ENCODE results near the gene LGALS13. TPM values are rescaled to one million over a fixed set of nuclear protein-coding genes. Genes with fewer than 3 reads are reported as not detected.

The LGALS13 gene
- total RNA-seq, 4 donors from 2014 or later = not detected

DNA sequence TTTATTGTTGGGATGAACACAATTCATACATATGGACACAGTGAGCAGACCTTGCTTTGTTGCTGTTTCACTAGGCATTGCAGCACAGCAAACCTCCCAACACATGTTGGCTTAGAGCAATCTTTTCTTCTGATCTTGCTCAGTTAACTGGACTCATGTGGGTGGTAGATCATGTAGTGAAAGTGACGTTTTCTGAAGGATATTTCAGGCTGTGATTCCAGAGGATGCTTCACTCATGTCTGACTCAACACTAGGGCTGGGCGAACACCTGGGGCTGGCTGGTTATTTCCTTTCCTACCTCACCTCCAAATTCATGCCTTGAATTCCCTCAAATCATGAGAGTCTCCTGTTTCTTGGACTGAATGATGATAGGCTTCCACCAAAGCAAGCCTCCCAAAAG is 14.3 kb upstream of the LGALS13 start:
- ATAC-seq (no peak), DNase-seq (no peak)
- intact Hi-C loops (cut with DNase I; ENCODE audit: low total_unique reads) = no loop called here
- Histone ChIP-seq H3K4me1 (no peaks in the 10 kb centered on the region), H3K27ac (no peak overlapping the region), H3K27me3 (peaks cover 0 to 8% (median 6%) of the 10 kb centered on the region in 3 donors), H3K4me3 (no peak overlapping the region), H3K36me3 (no peaks in the 10 kb centered on the region), H3K9me3 (no peaks in the 10 kb centered on the region)
- in situ Hi-C loops (cut with MboI; ENCODE audit: low sequenced_read_pairs in 4 of 4) = no loop called here
- TF ChIP-seq POLR2A (IDR thresholded peaks at IDR 0.05) = no peak
- TF ChIP-seq, protein P1, sequence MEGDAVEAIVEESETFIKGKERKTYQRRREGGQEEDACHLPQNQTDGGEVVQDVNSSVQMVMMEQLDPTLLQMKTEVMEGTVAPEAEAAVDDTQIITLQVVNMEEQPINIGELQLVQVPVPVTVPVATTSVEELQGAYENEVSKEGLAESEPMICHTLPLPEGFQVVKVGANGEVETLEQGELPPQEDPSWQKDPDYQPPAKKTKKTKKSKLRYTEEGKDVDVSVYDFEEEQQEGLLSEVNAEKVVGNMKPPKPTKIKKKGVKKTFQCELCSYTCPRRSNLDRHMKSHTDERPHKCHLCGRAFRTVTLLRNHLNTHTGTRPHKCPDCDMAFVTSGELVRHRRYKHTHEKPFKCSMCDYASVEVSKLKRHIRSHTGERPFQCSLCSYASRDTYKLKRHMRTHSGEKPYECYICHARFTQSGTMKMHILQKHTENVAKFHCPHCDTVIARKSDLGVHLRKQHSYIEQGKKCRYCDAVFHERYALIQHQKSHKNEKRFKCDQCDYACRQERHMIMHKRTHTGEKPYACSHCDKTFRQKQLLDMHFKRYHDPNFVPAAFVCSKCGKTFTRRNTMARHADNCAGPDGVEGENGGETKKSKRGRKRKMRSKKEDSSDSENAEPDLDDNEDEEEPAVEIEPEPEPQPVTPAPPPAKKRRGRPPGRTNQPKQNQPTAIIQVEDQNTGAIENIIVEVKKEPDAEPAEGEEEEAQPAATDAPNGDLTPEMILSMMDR (IDR thresholded peaks at IDR 0.05 in 4 of 5, conservative IDR thresholded peaks at IDR 0.05 in 1 of 5) = no peak

DNA sequence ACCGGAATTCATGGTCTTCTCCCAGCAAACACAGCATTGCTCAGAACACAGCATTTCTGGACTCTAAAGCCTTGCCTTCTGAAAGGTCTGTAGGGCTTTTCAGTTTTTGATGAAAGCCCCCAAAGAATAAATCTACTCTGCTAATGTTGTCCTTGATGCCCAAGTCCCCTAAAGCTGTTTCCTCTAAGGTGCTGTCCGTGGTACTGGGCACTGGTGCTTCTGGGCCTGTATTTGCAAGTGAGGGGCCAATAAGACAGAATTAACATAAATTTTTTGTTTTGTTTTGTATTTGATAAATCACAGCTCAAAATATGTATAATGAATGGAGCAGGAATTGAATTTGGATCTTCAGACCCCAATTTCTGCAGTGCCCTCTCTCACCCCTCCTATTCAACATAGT is 12.1 kb upstream of the LGALS13 start:
- H3K4me3 ChIP-seq = no peak overlapping the region
- no peaks in the 10 kb centered on the region for H3K9me3 ChIP-seq
- H3K27me3 ChIP-seq = peaks cover 0 to 6% (median 6%) of the 10 kb centered on the region in 3 donors
- no peak overlapping the region for H3K27ac ChIP-seq
- no peaks in the 10 kb centered on the region for H3K36me3 ChIP-seq
- ATAC-seq = no peak
- intact Hi-C loops (cut with DNase I; ENCODE audit: low total_unique reads) (no loop called here), in situ Hi-C loops (cut with MboI; ENCODE audit: low sequenced_read_pairs in 4 of 4) (no loop called here)
- TF ChIP-seq, protein P1 (IDR thresholded peaks at IDR 0.05 in 4 of 5, conservative IDR thresholded peaks at IDR 0.05 in 1 of 5) = no peak
- TF ChIP-seq POLR2A (IDR thresholded peaks at IDR 0.05) = no peak
- no peak for DNase-seq
- H3K4me1 ChIP-seq = no peaks in the 10 kb centered on the region

DNA sequence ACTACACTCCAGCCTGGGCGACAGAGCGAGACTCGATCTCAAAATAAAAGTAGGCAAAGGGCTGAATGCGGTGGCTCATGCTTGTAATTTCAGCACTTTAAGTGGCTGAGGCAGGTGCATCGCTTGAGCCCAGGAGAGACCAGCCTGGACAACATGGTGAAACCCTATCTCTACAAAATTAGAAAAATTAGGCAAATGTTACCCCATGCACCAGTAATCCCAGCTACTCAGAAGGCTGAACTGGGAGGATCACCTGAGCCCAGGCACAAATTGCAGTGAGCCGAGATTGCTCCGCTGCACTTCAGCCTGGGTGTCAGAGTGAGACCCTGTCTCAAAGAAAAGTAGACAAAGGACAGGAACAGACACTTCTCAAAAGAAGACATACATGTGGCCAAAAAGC is 9.9 kb upstream of the LGALS13 start:
- DNase-seq (no peak), ATAC-seq (no peak)
- Histone ChIP-seq H3K9me3 (no peaks in the 10 kb centered on the region), H3K27ac (no peak overlapping the region), H3K36me3 (no peaks in the 10 kb centered on the region), H3K4me3 (no peak overlapping the region), H3K27me3 (peaks cover 0 to 8% (median 6%) of the 10 kb centered on the region in 3 donors), H3K4me1 (no peaks in the 10 kb centered on the region)
- in situ Hi-C loops (cut with MboI; ENCODE audit: low sequenced_read_pairs in 4 of 4) = no loop called here
- TF ChIP-seq POLR2A (IDR thresholded peaks at IDR 0.05) = no peak
- TF ChIP-seq, protein P1 (IDR thresholded peaks at IDR 0.05 in 4 of 5, conservative IDR thresholded peaks at IDR 0.05 in 1 of 5) = no peak
- intact Hi-C loops (cut with DNase I; ENCODE audit: low total_unique reads) = no loop called here

DNA sequence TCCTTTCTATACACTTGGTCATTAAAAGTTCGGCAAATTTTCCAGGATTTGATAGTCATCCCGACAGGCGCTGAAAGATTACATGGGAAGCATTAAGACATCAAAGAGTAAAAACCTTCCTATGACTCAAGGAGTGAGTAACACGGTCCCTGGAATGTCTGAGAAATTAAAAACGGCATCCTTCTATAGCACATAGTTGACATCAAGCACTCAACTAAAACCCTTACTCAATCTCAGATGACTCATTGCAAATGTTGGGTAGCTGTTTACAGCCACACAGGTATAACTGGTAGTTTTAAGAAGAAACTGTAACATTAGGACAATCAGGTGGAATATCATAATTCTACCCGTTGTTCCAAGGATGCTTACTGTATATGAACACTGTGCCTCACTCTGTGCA is 6.4 kb upstream of the LGALS13 start:
- in situ Hi-C loops (cut with MboI; ENCODE audit: low sequenced_read_pairs in 4 of 4) = no loop called here
- no peaks in the 10 kb centered on the region for H3K9me3 ChIP-seq
- TF ChIP-seq, protein P1 (IDR thresholded peaks at IDR 0.05 in 4 of 5, conservative IDR thresholded peaks at IDR 0.05 in 1 of 5) = no peak
- no peak for TF ChIP-seq POLR2A (IDR thresholded peaks at IDR 0.05)
- peaks cover 0 to 8% (median 6%) of the 10 kb centered on the region in 3 donors for H3K27me3 ChIP-seq
- no peak for ATAC-seq
- H3K27ac ChIP-seq = no peak overlapping the region
- no peak for DNase-seq
- no peaks in the 10 kb centered on the region for H3K36me3 ChIP-seq
- H3K4me1 ChIP-seq = no peaks in the 10 kb centered on the region
- intact Hi-C loops (cut with DNase I; ENCODE audit: low total_unique reads) = no loop called here
- H3K4me3 ChIP-seq = no peak overlapping the region

DNA sequence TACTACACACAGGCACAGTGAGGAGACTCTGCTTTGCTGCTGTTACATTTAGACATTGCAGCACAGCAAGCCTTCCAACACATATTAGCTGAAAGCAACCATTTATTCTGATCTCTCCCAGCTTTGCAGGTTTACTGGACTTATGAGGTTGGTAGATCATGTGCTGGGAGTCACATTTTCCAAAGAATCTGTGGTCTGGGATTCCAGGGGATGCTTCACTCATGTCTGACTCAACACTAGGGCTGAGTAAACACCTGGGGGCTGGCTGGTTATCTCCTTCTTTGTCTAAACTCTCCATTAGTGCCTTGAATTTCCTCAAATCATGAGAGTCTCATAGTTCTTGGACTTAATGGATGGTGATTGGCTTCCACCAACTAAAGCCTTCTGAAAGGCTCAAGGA is 5.4 kb upstream of the LGALS13 start:
- intact Hi-C loops (cut with DNase I; ENCODE audit: low total_unique reads) (no loop called here), in situ Hi-C loops (cut with MboI; ENCODE audit: low sequenced_read_pairs in 4 of 4) (no loop called here)
- no peak for ATAC-seq
- H3K27me3 ChIP-seq = peaks cover 0 to 6% (median 2%) of the 10 kb centered on the region in 3 donors
- TF ChIP-seq POLR2A (IDR thresholded peaks at IDR 0.05) = no peak
- TF ChIP-seq, protein P1 (IDR thresholded peaks at IDR 0.05 in 4 of 5, conservative IDR thresholded peaks at IDR 0.05 in 1 of 5) = no peak
- no peak overlapping the region for H3K27ac ChIP-seq
- H3K36me3 ChIP-seq = no peaks in the 10 kb centered on the region
- H3K4me3 ChIP-seq = no peak overlapping the region
- no peak for DNase-seq
- no peaks in the 10 kb centered on the region for H3K9me3 ChIP-seq
- H3K4me1 ChIP-seq = no peaks in the 10 kb centered on the region

Data from gastrocnemius medialis (tissue), 4 donors.